ENCODE measurements around the gene VPS39. TPM values are rescaled to one million over a fixed set of nuclear protein-coding genes. Genes with fewer than 3 reads are reported as not detected.

Gene VPS39
- total and polyA plus RNA-seq, 2 donors (not counting 3 experiments of a cell fraction or from before 2014, with no cell fraction given): 56.5 to 56.7 TPM

DNA sequence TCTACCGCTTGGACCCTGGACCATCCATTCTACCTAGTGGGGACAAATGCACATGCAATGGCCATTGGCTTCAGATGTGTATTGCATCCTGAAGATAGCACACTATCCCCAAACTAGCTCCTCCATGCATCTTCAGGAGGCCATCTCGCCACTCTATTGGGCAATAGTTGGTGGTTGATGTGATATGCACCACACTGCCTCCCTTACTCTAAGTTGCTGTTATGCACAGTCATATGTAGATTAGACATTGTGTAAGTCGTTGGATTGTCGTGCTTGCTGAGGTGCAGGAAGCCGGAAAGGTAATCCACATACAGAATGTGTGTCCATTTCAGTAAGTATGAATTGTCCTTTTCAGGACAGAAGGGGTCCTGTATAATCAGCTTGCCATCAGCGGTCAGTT lies 87.1 kb downstream of the VPS39 start:
- Histone ChIP-seq H4K20me1 (replicated peaks; ENCODE audit: control insufficient read depth, extremely low read depth, insufficient read depth, low read length) (no peaks in the 10 kb centered on the region), H3K36me3 (ENCODE audit: control insufficient read depth in 2 of 2, extremely low read depth in 1 of 2, insufficient read depth in 2 of 2, low read length in 2 of 2) (no peaks in the 10 kb centered on the region), H3K4me3 (replicated peaks in 1 of 3; ENCODE audit: insufficient read depth in 1 of 3, low read depth in 1 of 3, low read length in 3 of 3) (no peak overlapping the region), H2AFZ (ENCODE audit: low read depth, low read length) (no peak overlapping the region), H3K27ac (ENCODE audit: insufficient read depth, low read depth, low read length) (no peak overlapping the region), H3K9me3 (replicated peaks; ENCODE audit: control insufficient read depth, insufficient read depth, low read length) (no peaks in the 10 kb centered on the region), H3K9me1 (replicated peaks; ENCODE audit: control insufficient read depth, extremely low read depth, insufficient read depth, low read length) (no peaks in the 10 kb centered on the region), H3K4me2 (ENCODE audit: insufficient read depth, low read length) (no peak overlapping the region), H3K27me3 (ENCODE audit: control insufficient read depth in 2 of 2, insufficient read depth in 2 of 2, low read length in 2 of 2) (peaks cover 8 to 27% of the 10 kb centered on the region in 2 experiments), H3K79me2 (ENCODE audit: control insufficient read depth, insufficient read depth, low read length) (no peaks in the 10 kb centered on the region), H3K4me1 (ENCODE audit: control insufficient read depth, extremely low read depth, insufficient read depth, low read length) (no peaks in the 10 kb centered on the region), H3K9ac (replicated peaks; ENCODE audit: extremely low read depth, insufficient read depth, low read length) (no peak overlapping the region)
- dilution Hi-C loops (cut with MboI; ENCODE audit: extremely low pct_ligation_motif_present, low sequenced_read_pairs) (no loop called here), intact Hi-C loops (cut with micrococcal nuclease) (no loop called here)
- POLR2A ChIA-PET: interaction anchor here (0.7 kb wide), 1 partner anchor 114 kb away, joined by 3 read pairs; no protein-coding TSS in a partner anchor
- DNase-seq (ENCODE audit: low read depth, low spot score): no peak
- TF ChIP-seq, protein P1, sequence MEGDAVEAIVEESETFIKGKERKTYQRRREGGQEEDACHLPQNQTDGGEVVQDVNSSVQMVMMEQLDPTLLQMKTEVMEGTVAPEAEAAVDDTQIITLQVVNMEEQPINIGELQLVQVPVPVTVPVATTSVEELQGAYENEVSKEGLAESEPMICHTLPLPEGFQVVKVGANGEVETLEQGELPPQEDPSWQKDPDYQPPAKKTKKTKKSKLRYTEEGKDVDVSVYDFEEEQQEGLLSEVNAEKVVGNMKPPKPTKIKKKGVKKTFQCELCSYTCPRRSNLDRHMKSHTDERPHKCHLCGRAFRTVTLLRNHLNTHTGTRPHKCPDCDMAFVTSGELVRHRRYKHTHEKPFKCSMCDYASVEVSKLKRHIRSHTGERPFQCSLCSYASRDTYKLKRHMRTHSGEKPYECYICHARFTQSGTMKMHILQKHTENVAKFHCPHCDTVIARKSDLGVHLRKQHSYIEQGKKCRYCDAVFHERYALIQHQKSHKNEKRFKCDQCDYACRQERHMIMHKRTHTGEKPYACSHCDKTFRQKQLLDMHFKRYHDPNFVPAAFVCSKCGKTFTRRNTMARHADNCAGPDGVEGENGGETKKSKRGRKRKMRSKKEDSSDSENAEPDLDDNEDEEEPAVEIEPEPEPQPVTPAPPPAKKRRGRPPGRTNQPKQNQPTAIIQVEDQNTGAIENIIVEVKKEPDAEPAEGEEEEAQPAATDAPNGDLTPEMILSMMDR (IDR thresholded peaks at IDR 0.05; ENCODE audit: extremely low read depth in 1 of 2, insufficient read depth in 1 of 2, low read depth in 1 of 2, low read length in 2 of 2): no peak
- TF ChIP-seq FOS (IDR thresholded peaks at IDR 0.05; ENCODE audit: borderline replicate concordance, insufficient read depth, low read length) (no peak), POLR2A (IDR thresholded peaks at IDR 0.05; ENCODE audit: low read depth, low read length) (no peak), POLR2AphosphoS5 (IDR thresholded peaks at IDR 0.05; ENCODE audit: insufficient read depth, low read depth, low read length) (no peak), MYC (IDR thresholded peaks at IDR 0.05; ENCODE audit: low read depth, low read length) (no peak), JUN (IDR thresholded peaks at IDR 0.05; ENCODE audit: borderline replicate concordance, insufficient read depth, insufficient read length, low read depth) (no peak), GATA2 (IDR thresholded peaks at IDR 0.05; ENCODE audit: insufficient read depth, insufficient read length, low read depth, low read length) (no peak), EZH2 (IDR thresholded peaks at IDR 0.05; ENCODE audit: borderline replicate concordance, low read depth, low read length, severe bottlenecking) (no peak)
- TF ChIP-seq, protein P2, sequence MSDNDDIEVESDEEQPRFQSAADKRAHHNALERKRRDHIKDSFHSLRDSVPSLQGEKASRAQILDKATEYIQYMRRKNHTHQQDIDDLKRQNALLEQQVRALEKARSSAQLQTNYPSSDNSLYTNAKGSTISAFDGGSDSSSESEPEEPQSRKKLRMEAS (IDR thresholded peaks at IDR 0.05; ENCODE audit: insufficient read depth, insufficient read length): no peak
- BruUV-seq (replicated peaks): no TSS peak
- FAIRE-seq: no peak
- CTCF ChIA-PET: interaction anchor here (0.9 to 2.4 kb wide), 3 partner anchors 13 to 37 kb away, joined by 4 to 6 read pairs (median 5); no protein-coding TSS in a partner anchor
